ENCODE results near the gene RAPGEF6.

The RAPGEF6 gene

GRCh38 chr5:131396015-131396414, 239.0 kb downstream of the RAPGEF6 start:
- no peaks in the 10 kb centered on the region for H3K27me3 ChIP-seq (replicated peaks; ENCODE audit: control insufficient read depth, insufficient read depth, low read length)
- DNase-seq (ENCODE audit: low read depth) = no peak
- H3K9me3 ChIP-seq (ENCODE audit: control insufficient read depth, low read length) = no peaks in the 10 kb centered on the region
- no peak overlapping the region for H3K4me3 ChIP-seq (ENCODE audit: low read length)
- peaks cover 44% of the 10 kb centered on the region for H3K36me3 ChIP-seq (ENCODE audit: control insufficient read depth, insufficient read depth, low read length, severe bottlenecking)
- peaks cover 27% of the 10 kb centered on the region for H3K4me1 ChIP-seq (ENCODE audit: control insufficient read depth, insufficient read depth, low read length)
- no peak overlapping the region for H3K9ac ChIP-seq (ENCODE audit: low read length)

- Histone ChIP-seq H3K4me3 (ENCODE audit: low read length) (peak overlapping the region; percentile 7), H3K9ac (ENCODE audit: low read length) (no peak overlapping the region), H3K9me3 (ENCODE audit: control insufficient read depth, low read length) (no peaks in the 10 kb centered on the region), H3K36me3 (ENCODE audit: control insufficient read depth, insufficient read depth, low read length, severe bottlenecking) (peaks cover 53% of the 10 kb centered on the region), H3K4me1 (ENCODE audit: control insufficient read depth, insufficient read depth, low read length) (peaks cover 27% of the 10 kb centered on the region), H3K27me3 (replicated peaks; ENCODE audit: control insufficient read depth, insufficient read depth, low read length) (no peaks in the 10 kb centered on the region)
- peak; percentile 55 for DNase-seq (ENCODE audit: low read depth)
Observed at GRCh38 chr5:131394128-131394527, 240.9 kb downstream of the RAPGEF6 start.

- Histone ChIP-seq H3K4me3 (ENCODE audit: low read length) (peak overlapping the region; percentile 7), H3K27me3 (replicated peaks; ENCODE audit: control insufficient read depth, insufficient read depth, low read length) (no peaks in the 10 kb centered on the region), H3K9ac (ENCODE audit: low read length) (no peak overlapping the region), H3K9me3 (ENCODE audit: control insufficient read depth, low read length) (no peaks in the 10 kb centered on the region), H3K36me3 (ENCODE audit: control insufficient read depth, insufficient read depth, low read length, severe bottlenecking) (peaks cover 55% of the 10 kb centered on the region), H3K4me1 (ENCODE audit: control insufficient read depth, insufficient read depth, low read length) (peaks cover 27% of the 10 kb centered on the region)
- peak; percentile 8 for DNase-seq (ENCODE audit: low read depth)
Observed at GRCh38 chr5:131393498-131393968, 241.5 kb downstream of the RAPGEF6 start.

GRCh38 chr5:131392466-131393095, 242.4 kb downstream of the RAPGEF6 start:
- H3K27me3 ChIP-seq (replicated peaks; ENCODE audit: control insufficient read depth, insufficient read depth, low read length) = no peaks in the 10 kb centered on the region
- H3K4me1 ChIP-seq (ENCODE audit: control insufficient read depth, insufficient read depth, low read length) = peaks cover 27% of the 10 kb centered on the region
- no peak overlapping the region for H3K4me3 ChIP-seq (ENCODE audit: low read length)
- H3K9me3 ChIP-seq (ENCODE audit: control insufficient read depth, low read length) = no peaks in the 10 kb centered on the region
- H3K36me3 ChIP-seq (ENCODE audit: control insufficient read depth, insufficient read depth, low read length, severe bottlenecking) = peaks cover 51% of the 10 kb centered on the region
- no peak for DNase-seq (ENCODE audit: low read depth)
- no peak overlapping the region for H3K9ac ChIP-seq (ENCODE audit: low read length)

- H3K27me3 ChIP-seq (replicated peaks; ENCODE audit: control insufficient read depth, insufficient read depth, low read length) = no peaks in the 10 kb centered on the region
- H3K9me3 ChIP-seq (ENCODE audit: control insufficient read depth, low read length) = no peaks in the 10 kb centered on the region
- peaks cover 42% of the 10 kb centered on the region for H3K36me3 ChIP-seq (ENCODE audit: control insufficient read depth, insufficient read depth, low read length, severe bottlenecking)
- no peak overlapping the region for H3K9ac ChIP-seq (ENCODE audit: low read length)
- H3K4me1 ChIP-seq (ENCODE audit: control insufficient read depth, insufficient read depth, low read length) = peaks cover 30% of the 10 kb centered on the region
- H3K4me3 ChIP-seq (ENCODE audit: low read length) = no peak overlapping the region
- DNase-seq (ENCODE audit: low read depth) = no peak
Observed at GRCh38 chr5:131389869-131390265, 245.2 kb downstream of the RAPGEF6 start.

GRCh38 chr5:131389096-131389868, 245.7 kb downstream of the RAPGEF6 start:
- H3K9me3 ChIP-seq (ENCODE audit: control insufficient read depth, low read length) = no peaks in the 10 kb centered on the region
- no peak for DNase-seq (ENCODE audit: low read depth)
- no peak overlapping the region for H3K9ac ChIP-seq (ENCODE audit: low read length)
- peaks cover 31% of the 10 kb centered on the region for H3K4me1 ChIP-seq (ENCODE audit: control insufficient read depth, insufficient read depth, low read length)
- H3K27me3 ChIP-seq (replicated peaks; ENCODE audit: control insufficient read depth, insufficient read depth, low read length) = no peaks in the 10 kb centered on the region
- no peak overlapping the region for H3K4me3 ChIP-seq (ENCODE audit: low read length)
- peaks cover 42% of the 10 kb centered on the region for H3K36me3 ChIP-seq (ENCODE audit: control insufficient read depth, insufficient read depth, low read length, severe bottlenecking)

GRCh38 chr5:131387255-131387654, 247.8 kb downstream of the RAPGEF6 start:
- H3K27me3 ChIP-seq (replicated peaks; ENCODE audit: control insufficient read depth, insufficient read depth, low read length) = no peaks in the 10 kb centered on the region
- no peaks in the 10 kb centered on the region for H3K9me3 ChIP-seq (ENCODE audit: control insufficient read depth, low read length)
- H3K4me3 ChIP-seq (ENCODE audit: low read length) = no peak overlapping the region
- no peak overlapping the region for H3K9ac ChIP-seq (ENCODE audit: low read length)
- no peak for DNase-seq (ENCODE audit: low read depth)
- H3K36me3 ChIP-seq (ENCODE audit: control insufficient read depth, insufficient read depth, low read length, severe bottlenecking) = peaks cover 29% of the 10 kb centered on the region
- H3K4me1 ChIP-seq (ENCODE audit: control insufficient read depth, insufficient read depth, low read length) = peaks cover 19% of the 10 kb centered on the region

- Histone ChIP-seq H3K4me1 (ENCODE audit: control insufficient read depth, insufficient read depth, low read length) (peaks cover 24% of the 10 kb centered on the region), H3K9me3 (ENCODE audit: control insufficient read depth, low read length) (no peaks in the 10 kb centered on the region), H3K27me3 (replicated peaks; ENCODE audit: control insufficient read depth, insufficient read depth, low read length) (no peaks in the 10 kb centered on the region), H3K4me3 (ENCODE audit: low read length) (no peak overlapping the region), H3K36me3 (ENCODE audit: control insufficient read depth, insufficient read depth, low read length, severe bottlenecking) (peaks cover 27% of the 10 kb centered on the region), H3K9ac (ENCODE audit: low read length) (no peak overlapping the region)
- peak; percentile 66 for DNase-seq (ENCODE audit: low read depth)
Observed at GRCh38 chr5:131386779-131387178, 248.2 kb downstream of the RAPGEF6 start.

- DNase-seq (ENCODE audit: low read depth) = no peak
- H3K9ac ChIP-seq (ENCODE audit: low read length) = no peak overlapping the region
Observed at GRCh38 chr5:131386124-131386523, 248.9 kb downstream of the RAPGEF6 start.

GRCh38 chr5:131384616-131385214, 250.3 kb downstream of the RAPGEF6 start:
- Histone ChIP-seq H3K27me3 (replicated peaks; ENCODE audit: control insufficient read depth, insufficient read depth, low read length) (no peaks in the 10 kb centered on the region), H3K4me1 (ENCODE audit: control insufficient read depth, insufficient read depth, low read length) (peaks cover 43% of the 10 kb centered on the region), H3K9ac (ENCODE audit: low read length) (no peak overlapping the region), H3K9me3 (ENCODE audit: control insufficient read depth, low read length) (no peaks in the 10 kb centered on the region), H3K4me3 (ENCODE audit: low read length) (no peak overlapping the region), H3K36me3 (ENCODE audit: control insufficient read depth, insufficient read depth, low read length, severe bottlenecking) (peaks cover 15% of the 10 kb centered on the region)
- DNase-seq (ENCODE audit: low read depth) = no peak

More at GRCh38 chr5:131386124-131386523, 248.9 kb downstream of the RAPGEF6 start:
- Histone ChIP-seq H3K27me3 (replicated peaks; ENCODE audit: control insufficient read depth, insufficient read depth, low read length) (no peaks in the 10 kb centered on the region), H3K36me3 (ENCODE audit: control insufficient read depth, insufficient read depth, low read length, severe bottlenecking) (peaks cover 23% of the 10 kb centered on the region), H3K9me3 (ENCODE audit: control insufficient read depth, low read length) (no peaks in the 10 kb centered on the region), H3K4me3 (ENCODE audit: low read length) (no peak overlapping the region), H3K4me1 (ENCODE audit: control insufficient read depth, insufficient read depth, low read length) (peaks cover 30% of the 10 kb centered on the region)

- Histone ChIP-seq H3K27me3 (replicated peaks; ENCODE audit: control insufficient read depth, insufficient read depth, low read length) (no peaks in the 10 kb centered on the region), H3K9me3 (ENCODE audit: control insufficient read depth, low read length) (no peaks in the 10 kb centered on the region), H3K4me1 (ENCODE audit: control insufficient read depth, insufficient read depth, low read length) (peaks cover 48% of the 10 kb centered on the region), H3K9ac (ENCODE audit: low read length) (no peak overlapping the region), H3K4me3 (ENCODE audit: low read length) (no peak overlapping the region), H3K36me3 (ENCODE audit: control insufficient read depth, insufficient read depth, low read length, severe bottlenecking) (peaks cover 10% of the 10 kb centered on the region)
- DNase-seq (ENCODE audit: low read depth) = no peak
Observed at GRCh38 chr5:131384173-131384572, 250.9 kb downstream of the RAPGEF6 start.

Measured in adipocyte (in vitro differentiated cells).